ENCODE data around the gene PHACTR1. TPM values are rescaled to one million over a fixed set of nuclear protein-coding genes. Genes with fewer than 3 reads are reported as not detected.

The PHACTR1 gene
- total RNA-seq, 1 experiment from 2014 or later, result not detected

- H3K27ac ChIP-seq (ENCODE audit: low read length), result no peak overlapping the region
- H3K9me3 ChIP-seq (ENCODE audit: low read length), result no peaks in the 10 kb centered on the region
- H2AFZ ChIP-seq (ENCODE audit: low read length), result no peak overlapping the region
- no peaks in the 10 kb centered on the region for H3K4me1 ChIP-seq (ENCODE audit: insufficient read depth, low read length)
- no peak for DNase-seq
- no TSS peak for BruUV-seq (replicated peaks)
- no peak overlapping the region for H3K4me2 ChIP-seq (ENCODE audit: low read length)
- ChIA-PET CTCF (no interaction called here), POLR2A (ENCODE audit: unreplicated experiment) (no interaction called here)
- no peaks in the 10 kb centered on the region for H3K79me2 ChIP-seq (ENCODE audit: low read length)
- intact Hi-C loops (cut with micrococcal nuclease), result no loop called here
- H3K9ac ChIP-seq (ENCODE audit: low read length), result no peak overlapping the region
- no peaks in the 10 kb centered on the region for H3K36me3 ChIP-seq (ENCODE audit: low read depth, low read length)
- no peaks in the 10 kb centered on the region for H3F3A ChIP-seq (ENCODE audit: low read length, unreplicated experiment)
- ATAC-seq, result no peak
- no peaks in the 10 kb centered on the region for H4K20me1 ChIP-seq (ENCODE audit: low read length)
- no peak overlapping the region for H3K4me3 ChIP-seq (ENCODE audit: low read length)
- no peak for TF ChIP-seq EZH2phosphoT487 (IDR thresholded peaks at IDR 0.05; ENCODE audit: borderline replicate concordance, low read length)
- TF ChIP-seq CTCF (conservative IDR thresholded peaks at IDR 0.05; ENCODE audit: low read depth, low read length), result no peak
- no peak for TF ChIP-seq EZH2 (IDR thresholded peaks at IDR 0.05; ENCODE audit: low read length, unreplicated experiment)
- H3K9me2 ChIP-seq (replicated peaks; ENCODE audit: low read length), result no peaks in the 10 kb centered on the region
- peaks cover 69% of the 10 kb centered on the region for H3K27me3 ChIP-seq (ENCODE audit: low read length)
Observed at GRCh38 chr6:12916006-12916405, 199.4 kb downstream of the PHACTR1 start.

GRCh38 chr6:12916420-12917136 lies 200.0 kb downstream of the PHACTR1 start:
- Histone ChIP-seq H2AFZ (ENCODE audit: low read length) (no peak overlapping the region), H3K9me2 (replicated peaks; ENCODE audit: low read length) (no peaks in the 10 kb centered on the region), H3K4me3 (ENCODE audit: low read length) (no peak overlapping the region), H3K27ac (ENCODE audit: low read length) (no peak overlapping the region), H3K27me3 (ENCODE audit: low read length) (peaks cover 69% of the 10 kb centered on the region), H3K36me3 (ENCODE audit: low read depth, low read length) (no peaks in the 10 kb centered on the region), H3K4me2 (ENCODE audit: low read length) (no peak overlapping the region), H3F3A (ENCODE audit: low read length, unreplicated experiment) (no peaks in the 10 kb centered on the region), H3K79me2 (ENCODE audit: low read length) (no peaks in the 10 kb centered on the region), H4K20me1 (ENCODE audit: low read length) (no peaks in the 10 kb centered on the region), H3K9me3 (ENCODE audit: low read length) (no peaks in the 10 kb centered on the region), H3K9ac (ENCODE audit: low read length) (no peak overlapping the region), H3K4me1 (ENCODE audit: insufficient read depth, low read length) (no peaks in the 10 kb centered on the region)
- POLR2A ChIA-PET (ENCODE audit: unreplicated experiment), result no interaction called here
- intact Hi-C loops (cut with micrococcal nuclease), result no loop called here
- no peak for DNase-seq
- no peak for TF ChIP-seq EZH2 (IDR thresholded peaks at IDR 0.05; ENCODE audit: low read length, unreplicated experiment)
- TF ChIP-seq CTCF (conservative IDR thresholded peaks at IDR 0.05; ENCODE audit: low read depth, low read length), result no peak
- no peak for TF ChIP-seq EZH2phosphoT487 (IDR thresholded peaks at IDR 0.05; ENCODE audit: borderline replicate concordance, low read length)
- no peak for ATAC-seq
- BruUV-seq (replicated peaks), result no TSS peak
- CTCF ChIA-PET, result no interaction called here

GRCh38 chr6:12921467-12921866 lies 204.9 kb downstream of the PHACTR1 start:
- POLR2A ChIA-PET (ENCODE audit: unreplicated experiment), result no interaction called here
- no peak overlapping the region for H3K27ac ChIP-seq (ENCODE audit: low read length)
- ATAC-seq (no peak), DNase-seq (no peak)
- no peak overlapping the region for H3K9ac ChIP-seq (ENCODE audit: low read length)
- no peaks in the 10 kb centered on the region for H4K20me1 ChIP-seq (ENCODE audit: low read length)
- H3K79me2 ChIP-seq (ENCODE audit: low read length), result no peaks in the 10 kb centered on the region
- no peak overlapping the region for H2AFZ ChIP-seq (ENCODE audit: low read length)
- H3K9me2 ChIP-seq (replicated peaks; ENCODE audit: low read length), result no peaks in the 10 kb centered on the region
- H3K36me3 ChIP-seq (ENCODE audit: low read depth, low read length), result no peaks in the 10 kb centered on the region
- H3K4me2 ChIP-seq (ENCODE audit: low read length), result no peak overlapping the region
- H3K27me3 ChIP-seq (ENCODE audit: low read length), result peaks cover 40% of the 10 kb centered on the region
- no TSS peak for BruUV-seq (replicated peaks)
- H3K4me1 ChIP-seq (ENCODE audit: insufficient read depth, low read length), result no peaks in the 10 kb centered on the region
- CTCF ChIA-PET, result no interaction called here
- H3K9me3 ChIP-seq (ENCODE audit: low read length), result no peaks in the 10 kb centered on the region
- H3F3A ChIP-seq (ENCODE audit: low read length, unreplicated experiment), result no peaks in the 10 kb centered on the region
- intact Hi-C loops (cut with micrococcal nuclease), result no loop called here
- TF ChIP-seq EZH2phosphoT487 (IDR thresholded peaks at IDR 0.05; ENCODE audit: borderline replicate concordance, low read length) (no peak), CTCF (conservative IDR thresholded peaks at IDR 0.05; ENCODE audit: low read depth, low read length) (no peak), EZH2 (IDR thresholded peaks at IDR 0.05; ENCODE audit: low read length, unreplicated experiment) (no peak)
- H3K4me3 ChIP-seq (ENCODE audit: low read length), result no peak overlapping the region

Measured in PC-3 (cell line).